NCI-H748 treated with DMSO at 0.1 percent for 48 hours (cell line): ENCODE measurements around the gene KIAA1217.
A peak's percentile ranks its signal among the peaks of the same experiment; 100 is the strongest.

ENCODE experiments used
- DNase-seq: peaks from one replicate; lab custom pipeline; 2025; lab: John Stamatoyannopoulos, UW

Gene KIAA1217

DNA sequence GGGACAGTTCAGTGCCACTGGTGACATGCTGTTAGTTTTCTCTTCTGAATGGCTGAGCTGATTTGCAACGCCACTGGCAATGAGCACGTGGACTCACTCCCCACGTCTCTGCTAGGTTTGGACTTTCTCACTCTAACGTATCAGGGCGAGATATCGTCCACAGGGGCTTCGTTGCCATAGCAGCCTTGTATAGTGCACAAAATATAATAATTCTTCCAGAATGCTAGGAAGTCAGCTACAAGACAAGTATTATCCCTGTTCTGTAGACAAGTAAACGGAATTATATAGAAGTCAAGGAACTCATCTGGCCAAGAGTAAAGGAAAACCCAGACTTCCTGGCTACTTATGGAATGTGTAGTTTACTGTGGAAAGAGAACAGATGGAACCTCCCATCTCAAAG, 288.0 kb downstream of the KIAA1217 start:
- DNase-seq: no peak

DNA sequence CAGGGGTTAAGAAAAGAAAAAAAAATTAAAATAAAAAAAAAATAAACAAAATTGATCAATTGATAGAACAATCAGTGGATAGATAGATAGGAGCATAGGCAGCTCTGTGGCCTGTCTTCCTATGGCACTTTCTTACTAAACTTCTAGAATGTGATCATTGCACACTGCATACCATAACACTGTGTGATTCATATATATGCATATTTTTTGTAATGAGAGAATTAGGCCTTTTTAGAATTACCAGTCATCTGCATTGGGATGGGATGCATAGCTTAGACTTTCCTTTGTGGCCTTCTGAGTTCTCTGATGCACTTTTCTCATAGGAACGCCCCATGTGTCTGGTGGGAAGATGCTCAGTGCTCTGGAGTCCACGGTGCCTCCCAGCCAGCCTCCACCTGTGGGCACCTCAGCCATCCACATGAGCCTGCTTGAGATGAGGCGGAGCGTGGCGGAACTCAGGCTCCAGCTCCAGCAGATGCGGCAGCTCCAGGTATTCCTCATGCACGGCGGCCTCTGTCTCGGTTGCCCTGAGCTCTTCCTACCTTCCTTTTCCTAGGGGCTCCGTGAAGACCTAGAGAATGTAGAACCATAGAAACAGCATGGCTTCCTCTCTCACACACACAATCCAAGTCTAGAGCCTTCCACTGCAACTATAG, 292.2 kb downstream of the KIAA1217 start:
- DNase-seq: no peak

DNA sequence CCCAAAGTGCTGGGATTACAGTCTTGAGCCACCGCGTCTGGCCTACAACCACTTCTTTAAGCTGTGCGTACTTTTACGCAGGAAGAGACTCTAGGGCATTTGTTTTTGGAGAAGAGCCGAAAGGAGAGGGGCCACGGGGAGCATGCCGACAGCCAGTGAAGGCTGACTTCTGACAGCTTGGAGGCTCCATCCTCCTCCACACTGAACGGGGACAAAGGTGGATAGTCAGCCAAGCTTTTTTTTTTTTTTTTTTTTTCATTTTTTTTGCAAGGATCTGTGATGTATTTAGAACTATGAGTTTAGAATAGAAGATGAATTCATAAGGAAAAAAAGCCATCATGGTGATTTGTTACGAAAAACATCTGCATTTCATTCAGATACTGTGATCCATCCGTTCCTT, 293.1 kb downstream of the KIAA1217 start:
- DNase-seq: no peak

DNA sequence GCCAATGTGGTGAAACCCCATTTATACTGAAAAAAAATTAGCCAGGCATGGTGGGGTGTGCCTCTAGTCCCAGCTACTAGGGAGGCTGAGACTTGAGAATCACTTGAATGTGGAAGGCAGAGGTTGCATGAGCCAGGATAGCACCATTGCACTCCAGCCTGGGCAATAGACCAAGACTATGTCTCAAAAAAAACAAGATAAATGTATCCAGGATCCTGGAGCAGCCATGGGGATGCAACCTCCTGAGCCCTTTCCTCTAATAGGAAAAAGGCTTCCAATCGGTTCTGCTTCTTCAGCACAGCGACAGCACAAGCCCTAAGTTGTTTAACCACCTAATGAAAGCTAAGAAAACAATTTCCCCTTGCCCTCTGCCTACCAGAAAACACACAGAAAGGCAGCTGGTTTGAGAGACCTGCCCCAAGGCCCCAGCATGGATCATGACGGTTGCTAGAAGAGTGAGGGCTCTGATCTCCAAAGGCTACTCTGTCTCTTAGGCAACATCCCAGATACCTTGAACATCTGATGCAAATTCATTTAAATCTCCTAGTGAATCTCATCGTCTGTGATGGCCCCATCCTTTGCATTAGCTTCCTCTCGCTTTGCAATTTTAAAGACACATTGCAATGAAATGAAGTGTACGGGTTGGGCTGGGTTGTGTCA, 294.0 kb downstream of the KIAA1217 start:
- no peak for DNase-seq

DNA sequence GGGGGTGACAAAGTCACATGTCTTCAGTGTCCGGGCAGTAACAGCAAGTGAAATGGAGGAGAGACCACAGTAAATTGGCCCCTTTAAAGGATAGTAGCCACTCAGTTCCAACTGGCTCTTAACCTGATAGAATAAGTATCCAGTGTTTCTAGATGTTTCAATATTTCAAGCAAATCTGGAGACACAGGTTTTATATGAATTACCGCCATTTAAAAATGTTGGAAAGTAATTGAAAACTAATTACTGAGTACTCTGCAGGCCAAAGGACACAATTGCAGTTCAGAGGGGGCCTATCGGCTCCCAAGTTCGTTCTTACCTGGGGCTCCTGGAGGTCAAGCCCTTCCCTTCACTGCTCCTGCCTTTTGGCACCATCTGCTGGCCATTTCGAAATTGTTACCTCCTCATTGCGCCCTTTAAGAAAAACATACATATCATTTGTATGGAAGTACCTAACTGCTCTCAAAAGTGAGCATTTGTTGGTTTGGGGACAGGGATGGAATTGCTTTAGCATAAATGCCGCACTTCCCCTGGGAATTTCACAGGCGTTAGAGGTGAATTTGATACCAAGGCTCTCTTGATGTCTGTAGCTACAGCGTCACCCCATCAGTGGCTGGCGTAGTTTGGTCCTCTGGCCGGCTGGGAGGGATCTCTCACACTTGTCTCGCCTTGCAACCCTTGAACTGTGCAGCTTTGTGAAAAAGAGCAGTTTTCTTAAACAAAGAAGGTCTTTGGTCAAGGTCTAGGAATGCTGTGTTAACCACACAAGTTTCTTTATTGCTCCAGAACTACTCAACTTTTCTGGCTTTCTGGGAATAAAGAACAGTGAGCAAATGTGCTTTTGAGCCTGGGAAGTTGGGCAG, 294.8 kb downstream of the KIAA1217 start:
- DNase-seq: no peak

DNA sequence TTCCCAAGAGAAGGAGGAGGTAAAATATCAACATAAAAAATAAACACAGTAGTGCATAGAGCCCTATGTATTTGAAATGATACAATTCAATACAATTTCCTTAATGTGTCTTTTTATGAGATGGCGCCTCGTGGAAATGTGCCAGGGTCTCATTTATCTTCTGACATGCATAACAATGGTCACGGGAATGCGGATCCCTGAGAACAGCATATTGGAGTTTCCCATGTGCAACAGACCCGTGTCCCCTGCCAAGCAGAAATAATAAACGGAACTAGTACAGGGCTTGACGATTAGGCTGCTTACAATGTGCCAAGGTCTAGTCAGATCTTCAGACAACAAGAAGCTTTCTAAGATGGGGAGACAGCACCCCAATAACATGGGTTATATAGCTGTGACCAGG, 296.8 kb downstream of the KIAA1217 start:
- DNase-seq: no peak

DNA sequence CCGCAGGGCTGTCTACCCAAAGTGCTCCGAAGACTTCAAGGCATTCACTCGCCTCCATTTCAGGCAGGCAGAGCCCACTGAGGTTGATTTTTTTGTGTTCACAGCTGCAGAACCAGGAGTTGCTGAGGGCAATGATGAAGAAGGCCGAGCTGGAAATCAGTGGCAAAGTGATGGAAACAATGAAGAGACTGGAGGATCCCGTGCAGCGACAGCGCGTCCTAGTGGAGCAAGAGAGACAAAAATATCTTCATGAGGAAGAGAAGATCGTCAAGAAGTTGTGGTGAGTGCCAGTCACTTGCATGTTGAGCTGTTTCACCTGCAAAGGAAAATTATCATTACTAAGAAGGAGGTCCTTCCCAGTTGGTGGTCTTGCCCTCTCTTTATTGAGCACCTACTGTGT, 304.2 kb downstream of the KIAA1217 start:
- DNase-seq: no peak

DNA sequence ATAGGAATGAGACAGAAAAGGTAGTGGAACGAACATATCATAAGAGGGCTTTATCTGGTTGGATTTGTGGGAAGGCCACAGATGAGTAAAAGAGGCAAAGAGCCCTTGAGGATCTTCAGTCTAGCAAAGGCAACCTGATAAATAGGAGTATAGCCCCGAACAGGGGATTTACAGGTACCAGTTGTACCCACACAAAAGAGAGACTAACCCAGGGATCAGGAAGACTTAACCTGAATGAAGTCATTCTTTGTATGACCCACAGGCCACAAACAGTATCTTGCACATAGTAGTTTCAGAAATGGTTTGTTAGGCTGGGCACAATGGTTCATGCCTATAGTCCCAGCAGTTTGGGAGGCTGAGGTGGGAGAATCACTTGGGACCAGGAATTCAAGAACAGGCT, 306.5 kb downstream of the KIAA1217 start:
- DNase-seq: no peak

DNA sequence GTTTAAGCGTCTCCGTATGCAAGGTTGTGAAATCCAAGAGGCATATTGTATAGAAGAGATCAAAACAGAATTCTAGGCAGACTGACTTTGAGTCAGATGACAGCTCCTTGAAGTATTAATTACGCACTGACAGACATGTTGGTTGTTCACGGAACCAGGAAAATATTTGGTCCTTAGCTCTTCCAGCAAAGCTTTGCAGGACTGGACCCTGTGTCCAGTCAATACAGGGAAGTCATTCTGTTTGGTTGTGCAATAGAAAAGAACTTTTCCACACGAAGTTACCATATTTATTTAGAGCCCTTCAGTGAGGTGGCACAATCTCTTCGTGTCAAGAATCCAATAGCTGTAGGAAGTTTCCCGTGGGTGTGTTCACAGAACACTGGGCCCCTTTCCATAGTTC, 309.5 kb downstream of the KIAA1217 start:
- no peak for DNase-seq

DNA sequence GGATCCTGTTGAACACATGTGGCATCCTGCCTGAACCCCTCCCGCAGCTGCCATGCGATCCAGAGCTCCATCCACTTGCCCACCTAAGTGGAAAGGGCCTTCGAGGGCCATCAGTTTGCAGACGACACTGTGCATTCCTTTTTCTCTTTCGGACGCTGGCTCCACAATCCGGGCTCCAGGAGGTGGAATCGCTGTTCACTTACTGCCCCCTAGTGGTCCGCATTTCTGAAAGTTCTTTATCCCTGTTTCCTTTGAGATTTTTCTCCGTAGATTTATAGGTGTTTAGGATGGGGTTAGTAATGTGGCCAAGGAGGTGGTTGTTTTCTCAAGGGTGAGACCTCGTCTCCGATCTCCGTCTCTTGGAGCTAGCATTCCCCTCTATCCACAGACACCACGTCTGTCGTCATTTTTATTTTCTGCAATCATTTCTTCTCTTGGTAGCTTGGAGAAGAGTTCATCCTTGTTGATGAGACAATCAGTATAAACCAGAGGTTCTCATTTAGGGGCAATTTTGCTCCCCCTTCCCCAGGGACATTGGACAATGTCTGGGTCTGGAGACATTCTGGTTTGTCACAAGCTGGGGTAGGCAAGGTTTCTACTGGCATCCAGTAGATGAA, 310.2 kb downstream of the KIAA1217 start:
- DNase-seq: peak; percentile 37

DNA sequence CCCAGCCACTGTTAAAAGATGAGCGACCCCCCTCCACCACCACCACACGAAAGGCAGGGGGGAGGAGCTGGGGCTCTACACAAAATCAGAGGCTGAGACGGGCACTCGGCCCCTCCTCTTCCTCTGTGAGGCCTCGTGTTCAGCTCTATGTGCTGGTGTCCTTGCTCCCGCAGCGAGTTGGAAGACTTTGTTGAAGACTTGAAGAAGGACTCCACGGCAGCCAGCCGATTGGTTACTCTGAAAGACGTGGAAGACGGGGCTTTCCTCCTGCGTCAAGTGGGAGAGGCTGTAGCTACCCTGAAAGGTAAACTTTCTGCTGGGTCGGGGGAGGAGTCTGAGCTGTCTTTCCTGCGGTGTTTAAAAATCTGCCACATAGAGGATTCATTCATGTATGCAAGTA, 311.0 kb downstream of the KIAA1217 start:
- DNase-seq: no peak

DNA sequence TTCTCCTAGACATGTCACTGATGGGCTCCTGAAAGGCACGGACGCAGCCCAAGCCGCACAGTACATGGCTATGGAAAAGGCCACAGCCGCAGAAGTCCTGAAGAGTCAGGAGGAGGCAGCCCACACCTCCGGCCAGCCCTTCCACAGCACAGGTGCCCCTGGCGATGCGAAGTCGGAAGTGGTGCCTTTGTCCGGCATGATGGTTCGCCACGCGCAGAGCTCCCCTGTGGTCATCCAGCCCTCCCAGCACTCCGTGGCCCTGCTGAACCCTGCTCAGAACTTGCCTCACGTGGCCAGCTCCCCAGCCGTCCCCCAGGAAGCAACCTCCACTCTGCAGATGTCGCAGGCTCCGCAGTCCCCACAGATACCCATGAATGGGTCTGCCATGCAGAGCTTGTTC, 315.4 kb downstream of the KIAA1217 start:
- no peak for DNase-seq

DNA sequence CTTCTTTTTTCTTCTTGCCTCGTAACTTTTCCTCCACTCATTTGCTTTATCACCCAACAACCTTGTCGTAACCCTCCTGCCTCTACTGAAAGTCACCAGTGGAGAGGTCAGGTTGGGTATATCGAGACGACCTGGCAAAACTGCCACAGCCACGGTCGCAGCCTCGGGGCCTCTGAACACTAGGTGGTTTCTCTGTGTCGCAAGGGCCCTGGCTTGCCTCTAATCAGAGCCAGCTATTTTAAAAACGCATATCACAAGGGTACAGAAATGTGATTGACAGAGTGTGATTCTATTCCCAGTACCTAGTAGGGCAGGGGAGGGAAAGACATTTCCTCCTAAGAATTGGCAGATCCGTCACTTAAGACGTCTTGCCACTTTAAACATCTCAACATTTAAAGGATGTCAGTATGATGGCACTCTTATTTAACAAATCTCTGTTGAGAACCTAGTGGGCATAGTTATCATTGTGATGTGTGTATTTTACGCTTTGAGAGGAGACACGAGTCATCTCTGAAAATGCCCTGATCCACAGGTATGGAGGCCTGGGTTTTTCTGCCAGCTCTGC, 317.2 kb downstream of the KIAA1217 start:
- no peak for DNase-seq

DNA sequence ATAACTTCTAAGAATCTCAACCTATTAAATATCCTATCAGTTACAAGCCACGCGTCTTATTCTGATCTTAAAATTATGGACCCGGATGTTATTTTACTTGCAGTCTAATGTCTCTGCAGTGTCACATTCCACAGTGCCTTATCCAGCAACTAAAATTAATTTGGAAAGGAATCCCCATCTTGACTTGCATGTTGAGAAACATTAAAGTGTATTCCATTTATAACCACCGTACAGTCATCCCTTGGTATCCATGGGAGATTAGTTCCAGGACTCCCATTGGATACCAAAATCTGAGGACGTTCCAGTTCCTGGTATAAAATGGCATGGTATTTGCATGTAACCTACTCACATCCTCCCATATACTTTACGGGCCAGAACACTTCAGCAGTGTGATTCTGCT, 320.0 kb downstream of the KIAA1217 start:
- no peak for DNase-seq

DNA sequence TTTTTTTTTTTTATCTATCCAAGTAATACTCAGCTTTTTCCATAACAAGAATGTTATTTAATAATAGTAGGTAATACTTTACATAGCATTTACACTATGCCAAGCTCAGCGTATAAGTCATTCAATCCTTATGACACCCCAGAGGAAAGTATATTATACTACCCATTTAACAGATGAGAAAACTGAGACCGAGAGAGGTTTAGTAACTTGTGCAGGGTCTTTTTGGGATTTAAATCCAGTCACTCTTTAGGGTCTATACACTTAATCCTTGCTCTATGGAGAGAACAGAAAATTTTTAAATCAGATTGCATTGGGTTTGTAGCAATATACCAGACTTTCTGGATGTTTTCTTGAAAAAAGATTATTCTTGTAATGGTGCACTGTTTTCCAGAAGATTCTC, 322.5 kb downstream of the KIAA1217 start:
- no peak for DNase-seq

DNA sequence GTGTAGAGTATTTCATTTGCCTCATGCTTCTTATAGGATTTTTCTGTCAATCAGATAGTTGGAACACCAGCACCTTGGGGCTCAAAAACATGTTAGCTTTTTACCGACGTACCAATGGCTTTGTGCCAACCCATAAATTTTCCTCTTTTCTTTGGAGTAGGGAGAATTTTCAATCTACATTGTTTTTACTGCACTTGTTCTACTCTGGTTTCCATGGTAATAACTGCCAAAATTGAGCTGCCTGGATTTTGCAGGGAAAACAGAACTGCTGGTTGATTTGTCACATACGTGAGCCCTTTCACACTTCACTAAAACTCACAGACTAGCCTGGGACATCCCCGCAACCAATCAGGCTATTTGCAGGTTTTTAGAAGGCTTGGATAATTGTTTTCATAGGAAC, 325.0 kb downstream of the KIAA1217 start:
- no peak for DNase-seq

DNA sequence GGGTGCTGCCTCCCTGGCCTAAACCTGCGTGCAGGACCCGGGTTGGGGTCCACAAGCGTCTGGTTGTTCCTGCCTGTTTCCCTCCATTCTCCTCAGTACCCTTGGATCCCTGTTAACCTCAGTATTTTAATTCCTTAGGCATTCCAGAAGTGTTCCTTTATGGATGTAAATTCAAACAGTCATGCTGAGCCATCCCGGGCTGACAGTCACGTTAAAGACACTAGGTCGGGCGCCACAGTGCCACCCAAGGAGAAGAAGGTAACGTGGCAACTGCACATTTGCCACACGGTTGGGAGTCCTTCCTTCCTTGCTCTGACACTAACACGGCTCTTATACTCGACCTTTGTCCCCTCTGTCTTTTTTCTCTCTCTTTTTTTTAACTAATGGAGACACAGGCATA, 327.7 kb downstream of the KIAA1217 start:
- no peak for DNase-seq

DNA sequence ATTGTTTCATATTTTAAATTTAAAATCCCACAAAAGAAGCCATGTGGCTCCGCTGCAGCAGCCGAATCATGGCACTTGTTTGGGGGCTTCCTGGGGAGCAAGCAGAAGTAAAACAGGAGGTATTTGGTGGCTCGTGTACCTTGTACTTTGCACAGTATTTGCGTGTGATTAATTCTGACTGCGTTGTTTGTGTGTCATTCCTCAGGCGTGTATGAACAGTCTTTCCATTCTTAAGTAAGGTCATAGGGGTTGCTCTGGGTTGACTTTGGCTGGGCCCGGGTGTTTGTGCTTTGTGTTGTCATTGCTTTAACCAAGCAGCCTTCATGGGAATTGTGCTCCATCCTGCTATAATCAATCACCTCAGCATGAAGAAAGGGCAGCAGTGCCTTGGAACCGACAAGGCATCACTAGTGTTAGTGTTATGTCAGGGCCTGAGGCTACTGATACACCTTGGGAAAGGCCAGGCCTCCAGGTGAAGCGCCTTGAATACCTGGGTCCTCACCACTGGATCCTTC, 332.4 kb downstream of the KIAA1217 start:
- DNase-seq: no peak

DNA sequence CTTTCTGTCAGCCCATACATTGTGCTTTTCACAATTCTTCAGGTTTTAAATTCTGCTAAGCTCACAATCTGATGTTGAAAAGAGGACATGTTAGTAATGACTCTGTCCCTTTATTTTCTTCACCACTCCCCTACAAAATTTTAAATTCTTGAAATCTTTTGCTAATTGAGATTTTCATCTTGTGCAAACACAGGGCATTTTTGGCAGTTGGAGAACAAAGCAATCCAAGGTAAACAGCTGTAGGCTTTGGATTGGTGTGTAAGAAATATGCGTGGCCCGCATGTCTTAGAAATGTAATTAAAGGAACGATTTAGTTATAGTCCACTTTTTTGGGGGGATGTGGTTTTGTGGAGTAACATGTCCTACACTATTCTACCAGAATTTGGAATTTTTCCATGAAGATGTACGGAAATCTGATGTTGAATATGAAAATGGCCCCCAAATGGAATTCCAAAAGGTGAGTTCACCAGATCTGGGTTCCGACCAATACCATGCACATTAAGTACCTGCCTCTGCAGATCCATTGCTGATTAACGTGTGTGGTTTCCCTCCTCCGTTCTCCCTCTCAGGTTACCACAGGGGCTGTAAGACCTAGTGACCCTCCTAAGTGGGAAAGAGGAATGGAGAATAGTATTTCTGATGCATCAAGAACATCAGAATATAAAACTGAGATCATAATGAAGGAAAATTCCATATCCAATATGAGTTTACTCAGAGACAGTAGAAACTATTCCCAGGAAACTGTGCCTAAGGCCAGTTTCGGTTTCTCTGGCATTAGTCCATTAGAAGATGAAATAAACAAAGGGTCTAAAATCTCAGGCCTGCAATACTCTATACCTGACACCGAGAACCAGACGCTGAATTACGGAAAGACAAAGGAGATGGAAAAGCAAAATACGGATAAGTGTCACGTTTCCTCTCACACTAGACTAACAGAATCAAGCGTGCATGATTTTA, 333.7 kb downstream of the KIAA1217 start:
- no peak for DNase-seq

DNA sequence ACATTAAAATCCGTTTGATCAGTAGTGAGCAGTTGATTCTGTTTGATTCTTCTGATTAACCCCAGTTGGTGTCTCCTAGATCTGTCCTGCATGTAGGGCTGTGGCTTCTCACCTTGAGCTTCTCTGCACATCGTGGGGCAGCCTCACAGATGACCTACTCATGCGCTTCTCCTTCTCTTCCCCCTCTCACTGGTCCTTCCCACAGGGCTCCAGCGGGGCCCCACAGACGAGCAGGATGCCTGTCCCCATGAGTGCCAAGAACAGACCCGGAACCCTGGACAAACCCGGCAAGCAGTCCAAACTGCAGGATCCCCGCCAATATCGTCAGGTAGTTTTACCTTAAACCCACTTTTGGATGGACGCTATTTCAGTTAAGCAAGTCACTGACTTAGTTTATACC, 335.8 kb downstream of the KIAA1217 start:
- DNase-seq: no peak

DNA sequence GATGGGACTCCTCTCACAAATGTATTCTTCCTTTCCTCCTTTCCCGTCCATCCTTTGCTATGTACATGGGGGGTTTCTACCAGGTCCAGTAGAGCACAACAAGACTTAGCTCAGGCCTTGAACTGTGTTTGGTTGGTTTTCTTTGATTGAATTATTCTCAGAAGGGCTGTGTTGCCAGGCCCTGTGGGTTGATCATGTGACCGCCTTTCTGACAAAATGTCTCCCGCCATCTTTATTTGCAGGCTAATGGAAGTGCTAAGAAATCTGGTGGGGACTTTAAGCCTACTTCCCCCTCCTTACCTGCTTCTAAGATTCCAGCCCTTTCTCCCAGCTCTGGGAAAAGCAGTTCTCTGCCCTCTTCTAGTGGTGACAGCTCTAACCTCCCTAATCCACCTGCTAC, 336.6 kb downstream of the KIAA1217 start:
- DNase-seq: no peak
